ENCODE results near the gene CACNG1. TPM values are rescaled to one million over a fixed set of nuclear protein-coding genes. Genes with fewer than 3 reads are reported as not detected.

The CACNG1 gene
- total and polyA plus RNA-seq, 2 donors = 0.42 to 2.4 TPM

DNA sequence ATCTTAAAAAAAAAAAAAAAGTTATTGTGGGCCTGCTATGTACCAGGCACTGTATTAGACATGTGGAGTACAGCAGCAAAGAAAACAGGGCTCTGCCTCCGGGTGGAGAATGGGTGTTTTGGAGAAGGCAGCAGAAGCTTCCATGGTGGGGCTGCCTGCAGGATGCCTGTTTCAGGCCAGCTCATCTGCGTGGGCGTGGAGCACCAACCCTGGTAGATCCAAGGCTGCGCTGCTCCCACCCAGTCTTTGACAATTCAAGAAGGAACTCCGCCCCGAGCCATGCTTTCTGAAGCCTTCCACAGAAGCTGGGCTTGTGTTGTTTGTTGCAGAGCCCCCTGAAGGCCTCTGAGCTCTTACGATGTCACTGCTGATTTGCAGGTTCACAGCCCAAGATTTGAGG, 23.2 kb upstream of the CACNG1 start:
- WGBS = 93% methylated on average over 7 of the region's 7 CpGs
- H3K4me1 ChIP-seq (ENCODE audit: control insufficient read depth in 2 of 2, insufficient read depth in 2 of 2, low read length in 2 of 2) = no peaks in the 10 kb centered on the region
- H3K36me3 ChIP-seq (ENCODE audit: control insufficient read depth in 2 of 2, insufficient read depth in 2 of 2, low read length in 1 of 2) = no peaks in the 10 kb centered on the region
- H3K9me3 ChIP-seq (ENCODE audit: control insufficient read depth in 2 of 2, insufficient read depth in 1 of 2, low read length in 1 of 2) = no peaks in the 10 kb centered on the region
- H3K27me3 ChIP-seq (ENCODE audit: control insufficient read depth in 2 of 2, insufficient read depth in 1 of 2, low read length in 1 of 2) = peaks cover 0 to 6% of the 10 kb centered on the region in 2 donors
- DNase-seq (ENCODE audit: low read depth in 6 of 9, low spot score in 9 of 9) = no peak
- H3K4me3 ChIP-seq (ENCODE audit: low read length in 2 of 2) = no peak overlapping the region
- H3K27ac ChIP-seq (ENCODE audit: low read depth in 1 of 2, low read length in 1 of 2) = no peak overlapping the region

DNA sequence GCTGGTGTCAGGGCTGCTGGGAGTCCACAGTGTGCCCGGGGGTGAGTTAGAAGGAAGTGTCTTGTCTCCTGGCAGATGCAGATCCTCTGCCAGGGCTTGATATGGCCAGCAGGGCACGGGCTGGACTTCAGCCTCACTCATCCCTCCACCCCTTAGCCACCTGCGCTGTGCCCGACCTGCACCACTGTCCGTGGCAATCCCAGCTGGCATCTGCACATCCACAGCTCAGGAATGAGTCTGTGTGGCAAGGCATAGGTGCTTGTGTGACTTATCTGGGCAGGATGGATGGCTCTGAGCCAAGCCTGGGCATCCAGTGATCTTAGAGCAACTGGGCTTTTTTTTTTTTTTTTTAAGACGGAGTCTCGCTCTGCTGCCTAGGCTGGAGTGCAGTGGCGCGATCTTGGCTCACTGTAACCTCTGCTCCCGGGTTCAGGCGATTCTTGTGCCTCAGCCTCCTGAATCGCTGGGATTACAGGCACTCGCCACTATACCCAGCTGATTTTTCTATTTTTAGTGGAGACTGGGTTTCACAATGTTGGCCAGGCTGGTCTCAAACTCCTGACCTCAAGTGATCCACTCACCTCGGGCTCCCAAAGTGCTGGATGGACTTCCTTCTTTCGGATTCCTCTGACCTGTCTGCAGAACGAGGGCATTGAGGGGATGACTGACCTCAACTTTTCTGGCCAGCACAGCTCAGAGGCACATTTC, 22.5 kb upstream of the CACNG1 start:
- WGBS = 88% methylated on average over 16 of the region's 16 CpGs
- no peaks in the 10 kb centered on the region for H3K36me3 ChIP-seq (ENCODE audit: control insufficient read depth in 2 of 2, insufficient read depth in 2 of 2, low read length in 1 of 2)
- H3K27ac ChIP-seq (ENCODE audit: low read depth in 1 of 2, low read length in 1 of 2) = no peak overlapping the region
- DNase-seq (ENCODE audit: low read depth in 6 of 9, low spot score in 9 of 9) = no peak
- H3K4me3 ChIP-seq (ENCODE audit: low read length in 2 of 2) = no peak overlapping the region
- H3K9me3 ChIP-seq (ENCODE audit: control insufficient read depth in 2 of 2, insufficient read depth in 1 of 2, low read length in 1 of 2) = no peaks in the 10 kb centered on the region
- no peaks in the 10 kb centered on the region for H3K4me1 ChIP-seq (ENCODE audit: control insufficient read depth in 2 of 2, insufficient read depth in 2 of 2, low read length in 2 of 2)
- peaks cover 0 to 5% of the 10 kb centered on the region in 2 donors for H3K27me3 ChIP-seq (ENCODE audit: control insufficient read depth in 2 of 2, insufficient read depth in 1 of 2, low read length in 1 of 2)

DNA sequence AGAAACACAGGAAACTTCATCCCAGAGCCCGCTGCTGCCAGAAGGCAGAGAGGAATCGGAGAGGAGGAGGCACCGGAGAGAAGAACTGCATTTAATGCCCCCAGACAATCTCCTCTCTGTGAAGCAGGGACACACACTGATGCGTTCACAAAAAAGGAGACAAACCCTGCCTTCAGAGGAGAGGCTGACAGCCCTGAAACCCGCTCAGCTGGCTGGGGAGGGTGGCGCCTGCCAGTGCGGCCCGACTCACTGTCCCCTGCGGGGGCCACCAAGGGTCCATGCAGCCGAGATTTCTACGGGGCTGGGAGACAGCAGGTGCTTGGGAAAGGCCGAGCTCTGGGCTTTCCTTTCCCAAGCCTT, 21.9 kb upstream of the CACNG1 start:
- Histone ChIP-seq H3K4me3 (ENCODE audit: low read length in 2 of 2) (no peak overlapping the region), H3K9me3 (ENCODE audit: control insufficient read depth in 2 of 2, insufficient read depth in 1 of 2, low read length in 1 of 2) (no peaks in the 10 kb centered on the region), H3K27me3 (ENCODE audit: control insufficient read depth in 2 of 2, insufficient read depth in 1 of 2, low read length in 1 of 2) (peaks cover 0 to 5% of the 10 kb centered on the region in 2 donors), H3K27ac (ENCODE audit: low read depth in 1 of 2, low read length in 1 of 2) (no peak overlapping the region), H3K36me3 (ENCODE audit: control insufficient read depth in 2 of 2, insufficient read depth in 2 of 2, low read length in 1 of 2) (no peaks in the 10 kb centered on the region), H3K4me1 (ENCODE audit: control insufficient read depth in 2 of 2, insufficient read depth in 2 of 2, low read length in 2 of 2) (no peaks in the 10 kb centered on the region)
- no peak for DNase-seq (ENCODE audit: low read depth in 6 of 9, low spot score in 9 of 9)
- WGBS = 92% methylated on average over 12 of the region's 12 CpGs

DNA sequence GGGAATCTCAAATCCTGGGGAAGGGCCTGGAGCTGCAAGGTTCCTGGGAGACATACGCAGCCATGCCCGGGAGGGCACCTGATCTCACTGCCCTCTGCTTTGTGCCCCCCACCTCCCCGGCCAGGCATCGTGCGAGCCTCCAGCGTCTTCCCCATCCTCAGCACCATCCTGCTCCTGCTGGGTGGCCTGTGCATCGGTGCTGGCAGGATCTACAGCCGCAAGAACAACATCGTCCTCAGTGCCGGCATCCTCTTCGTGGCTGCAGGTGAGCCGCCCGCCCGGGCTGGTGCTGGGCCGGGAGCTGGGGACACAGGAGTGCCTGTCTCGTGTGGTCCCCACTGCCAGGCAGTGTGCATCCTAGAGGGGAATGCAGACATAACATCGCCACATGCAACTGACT, 19.6 kb upstream of the CACNG1 start:
- H3K27me3 ChIP-seq (ENCODE audit: control insufficient read depth in 2 of 2, insufficient read depth in 1 of 2, low read length in 1 of 2) = no peaks in the 10 kb centered on the region
- WGBS = 97% methylated on average over 17 of the region's 17 CpGs
- H3K27ac ChIP-seq (ENCODE audit: low read depth in 1 of 2, low read length in 1 of 2) = no peak overlapping the region
- H3K4me3 ChIP-seq (ENCODE audit: low read length in 2 of 2) = no peak overlapping the region
- DNase-seq (ENCODE audit: low read depth in 6 of 9, low spot score in 9 of 9) = no peak
- no peaks in the 10 kb centered on the region for H3K4me1 ChIP-seq (ENCODE audit: control insufficient read depth in 2 of 2, insufficient read depth in 2 of 2, low read length in 2 of 2)
- no peaks in the 10 kb centered on the region for H3K36me3 ChIP-seq (ENCODE audit: control insufficient read depth in 2 of 2, insufficient read depth in 2 of 2, low read length in 1 of 2)
- H3K9me3 ChIP-seq (ENCODE audit: control insufficient read depth in 2 of 2, insufficient read depth in 1 of 2, low read length in 1 of 2) = no peaks in the 10 kb centered on the region

DNA sequence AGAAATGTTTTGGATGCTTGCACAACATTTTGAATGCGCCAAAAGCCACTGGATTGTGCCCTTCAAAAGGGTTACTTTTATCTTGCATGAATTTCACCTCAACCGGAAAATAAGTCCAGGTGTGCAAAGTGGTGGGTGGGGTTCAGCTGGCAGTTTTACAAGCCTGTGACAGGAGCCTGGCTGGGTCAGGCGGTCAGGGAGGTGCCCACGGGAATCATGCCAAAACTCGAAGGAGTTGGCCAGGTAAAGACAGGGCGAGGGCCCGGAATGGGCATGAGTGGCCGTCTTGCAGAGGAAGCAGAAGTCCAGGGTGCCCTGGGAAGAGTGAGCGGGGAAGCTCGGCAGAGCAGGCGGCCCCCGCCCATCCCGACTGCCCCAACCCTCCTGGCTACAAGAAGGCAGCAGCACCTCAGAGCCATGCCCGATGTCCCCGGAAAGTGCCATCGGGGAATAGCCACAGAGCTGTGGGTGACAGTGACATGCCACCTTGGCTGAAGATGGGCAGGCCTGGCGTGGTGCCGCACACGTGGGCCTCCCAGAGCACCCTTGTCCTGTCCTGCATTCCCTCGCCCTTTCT, 19.1 kb upstream of the CACNG1 start:
- Histone ChIP-seq H3K9me3 (ENCODE audit: control insufficient read depth in 2 of 2, insufficient read depth in 1 of 2, low read length in 1 of 2) (no peaks in the 10 kb centered on the region), H3K4me1 (ENCODE audit: control insufficient read depth in 2 of 2, insufficient read depth in 2 of 2, low read length in 2 of 2) (no peaks in the 10 kb centered on the region), H3K4me3 (ENCODE audit: low read length in 2 of 2) (no peak overlapping the region), H3K27ac (ENCODE audit: low read depth in 1 of 2, low read length in 1 of 2) (no peak overlapping the region), H3K36me3 (ENCODE audit: control insufficient read depth in 2 of 2, insufficient read depth in 2 of 2, low read length in 1 of 2) (no peaks in the 10 kb centered on the region), H3K27me3 (ENCODE audit: control insufficient read depth in 2 of 2, insufficient read depth in 1 of 2, low read length in 1 of 2) (no peaks in the 10 kb centered on the region)
- DNase-seq (ENCODE audit: low read depth in 6 of 9, low spot score in 9 of 9) = no peak
- 95% methylated on average over 20 of the region's 20 CpGs for WGBS

DNA sequence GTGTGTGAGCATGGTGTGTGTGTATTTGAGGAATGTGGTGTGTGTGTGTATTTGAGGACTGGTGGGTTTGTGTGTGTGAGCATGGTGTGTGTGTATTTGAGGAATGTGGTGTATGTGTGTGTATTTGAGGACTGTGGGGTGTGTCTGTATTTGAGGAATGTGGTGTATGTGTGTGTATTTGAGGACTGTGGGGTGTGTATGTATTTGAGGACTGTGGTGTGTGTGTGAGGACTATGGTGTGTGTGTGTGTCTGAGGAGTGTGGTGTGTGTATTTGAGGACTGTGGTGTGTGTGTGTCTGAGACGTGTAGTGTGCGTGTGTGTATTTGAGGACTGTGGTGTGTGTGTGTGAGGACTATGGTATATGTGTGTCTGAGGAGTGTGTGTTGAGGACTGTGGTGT, 18.0 kb upstream of the CACNG1 start:
- WGBS = 99% methylated on average over 2 of the region's 2 CpGs

DNA sequence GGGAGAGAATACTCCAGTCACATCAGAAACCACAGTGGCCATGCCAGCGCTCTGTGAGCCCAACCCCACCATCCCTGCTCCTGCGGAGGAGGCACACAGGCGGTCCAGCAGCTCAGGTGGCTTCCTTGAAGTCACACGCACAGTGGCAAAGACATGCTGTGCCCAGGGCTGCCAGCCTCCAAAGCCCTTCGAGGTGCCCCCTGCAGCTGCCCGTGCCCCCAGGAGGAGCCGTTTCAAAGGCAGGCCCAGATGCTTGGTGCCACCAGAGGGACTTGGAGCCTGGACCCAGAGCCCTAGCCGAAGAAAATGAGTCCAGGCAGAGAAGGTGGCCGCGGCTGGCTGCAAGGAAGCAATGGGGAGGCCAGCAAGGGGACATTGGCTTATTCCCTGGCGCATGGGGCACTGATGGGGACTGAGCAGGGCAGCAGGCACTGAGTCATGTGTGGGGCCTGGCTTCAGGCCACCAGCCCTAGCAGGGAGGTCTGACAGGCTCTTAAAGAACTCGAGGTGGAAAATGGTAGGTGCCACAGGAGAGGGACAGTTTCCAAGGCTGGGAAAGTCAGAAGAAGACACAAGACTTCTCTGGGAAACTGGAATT, 17.2 kb upstream of the CACNG1 start:
- Histone ChIP-seq H3K9me3 (ENCODE audit: control insufficient read depth in 2 of 2, insufficient read depth in 1 of 2, low read length in 1 of 2) (no peaks in the 10 kb centered on the region), H3K27me3 (ENCODE audit: control insufficient read depth in 2 of 2, insufficient read depth in 1 of 2, low read length in 1 of 2) (no peaks in the 10 kb centered on the region), H3K27ac (ENCODE audit: low read depth in 1 of 2, low read length in 1 of 2) (no peak overlapping the region), H3K4me1 (ENCODE audit: control insufficient read depth in 2 of 2, insufficient read depth in 2 of 2, low read length in 2 of 2) (no peaks in the 10 kb centered on the region), H3K4me3 (ENCODE audit: low read length in 2 of 2) (no peak overlapping the region), H3K36me3 (ENCODE audit: control insufficient read depth in 2 of 2, insufficient read depth in 2 of 2, low read length in 1 of 2) (no peaks in the 10 kb centered on the region)
- WGBS = 91% methylated on average over 12 of the region's 12 CpGs
- no peak for DNase-seq (ENCODE audit: low read depth in 6 of 9, low spot score in 9 of 9)

More for the DNA sequence above, 18.0 kb upstream of the CACNG1 start:
- no peaks in the 10 kb centered on the region for H3K36me3 ChIP-seq (ENCODE audit: control insufficient read depth in 2 of 2, insufficient read depth in 2 of 2, low read length in 1 of 2)
- no peaks in the 10 kb centered on the region for H3K9me3 ChIP-seq (ENCODE audit: control insufficient read depth in 2 of 2, insufficient read depth in 1 of 2, low read length in 1 of 2)
- no peak overlapping the region for H3K4me3 ChIP-seq (ENCODE audit: low read length in 2 of 2)
- DNase-seq (ENCODE audit: low read depth in 6 of 9, low spot score in 9 of 9) = no peak
- no peaks in the 10 kb centered on the region for H3K27me3 ChIP-seq (ENCODE audit: control insufficient read depth in 2 of 2, insufficient read depth in 1 of 2, low read length in 1 of 2)
- no peaks in the 10 kb centered on the region for H3K4me1 ChIP-seq (ENCODE audit: control insufficient read depth in 2 of 2, insufficient read depth in 2 of 2, low read length in 2 of 2)
- no peak overlapping the region for H3K27ac ChIP-seq (ENCODE audit: low read depth in 1 of 2, low read length in 1 of 2)

DNA sequence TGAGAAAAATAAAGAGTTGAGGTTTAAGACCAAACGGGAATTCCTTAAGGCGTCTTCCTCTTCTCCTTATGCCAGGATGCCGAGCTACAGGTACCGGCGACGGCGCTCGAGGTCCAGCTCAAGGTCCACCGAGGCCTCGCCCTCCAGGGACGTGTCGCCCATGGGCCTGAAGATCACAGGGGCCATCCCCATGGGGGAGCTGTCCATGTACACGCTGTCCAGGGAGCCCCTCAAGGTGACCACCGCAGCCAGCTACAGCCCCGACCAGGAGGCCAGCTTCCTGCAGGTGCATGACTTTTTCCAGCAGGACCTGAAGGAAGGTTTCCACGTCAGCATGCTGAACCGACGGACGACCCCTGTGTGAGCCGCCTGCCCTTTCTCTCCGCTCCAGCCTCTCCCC, 13.7 kb upstream of the CACNG1 start:
- Histone ChIP-seq H3K27me3 (ENCODE audit: control insufficient read depth in 2 of 2, insufficient read depth in 1 of 2, low read length in 1 of 2) (no peaks in the 10 kb centered on the region), H3K9me3 (ENCODE audit: control insufficient read depth in 2 of 2, insufficient read depth in 1 of 2, low read length in 1 of 2) (no peaks in the 10 kb centered on the region), H3K27ac (ENCODE audit: low read depth in 1 of 2, low read length in 1 of 2) (no peak overlapping the region), H3K36me3 (ENCODE audit: control insufficient read depth in 2 of 2, insufficient read depth in 2 of 2, low read length in 1 of 2) (no peaks in the 10 kb centered on the region), H3K4me3 (ENCODE audit: low read length in 2 of 2) (no peak overlapping the region), H3K4me1 (ENCODE audit: control insufficient read depth in 2 of 2, insufficient read depth in 2 of 2, low read length in 2 of 2) (no peaks in the 10 kb centered on the region)
- DNase-seq (ENCODE audit: low read depth in 6 of 9, low spot score in 9 of 9) = no peak
- WGBS = 96% methylated on average over 21 of the region's 21 CpGs

DNA sequence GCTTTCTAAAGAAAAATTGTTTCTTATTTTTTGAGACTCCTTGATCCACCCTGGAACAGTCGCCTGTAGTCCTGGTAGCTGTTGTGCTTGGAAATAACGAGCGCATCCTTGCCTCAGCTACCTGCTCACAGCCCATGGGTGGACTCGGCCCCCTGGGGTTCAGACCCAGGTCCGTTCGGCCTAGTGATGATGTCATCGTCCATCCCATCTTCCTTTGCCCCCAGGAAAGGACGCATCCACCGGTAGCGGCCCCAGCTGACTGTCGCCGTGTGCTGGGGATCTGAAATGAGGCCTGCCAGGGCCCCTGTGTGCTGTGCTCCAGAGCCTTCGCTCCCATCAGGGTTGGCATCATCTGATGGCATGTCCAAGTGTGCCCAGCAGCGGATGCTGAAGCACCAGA, 12.0 kb upstream of the CACNG1 start:
- Histone ChIP-seq H3K4me1 (ENCODE audit: control insufficient read depth in 2 of 2, insufficient read depth in 2 of 2, low read length in 2 of 2) (no peaks in the 10 kb centered on the region), H3K4me3 (ENCODE audit: low read length in 2 of 2) (no peak overlapping the region), H3K36me3 (ENCODE audit: control insufficient read depth in 2 of 2, insufficient read depth in 2 of 2, low read length in 1 of 2) (no peaks in the 10 kb centered on the region), H3K27ac (ENCODE audit: low read depth in 1 of 2, low read length in 1 of 2) (no peak overlapping the region), H3K9me3 (ENCODE audit: control insufficient read depth in 2 of 2, insufficient read depth in 1 of 2, low read length in 1 of 2) (no peaks in the 10 kb centered on the region), H3K27me3 (ENCODE audit: control insufficient read depth in 2 of 2, insufficient read depth in 1 of 2, low read length in 1 of 2) (no peaks in the 10 kb centered on the region)
- 96% methylated on average over 14 of the region's 14 CpGs for WGBS
- no peak for DNase-seq (ENCODE audit: low read depth in 6 of 9, low spot score in 9 of 9)
